H9 (cell line): ENCODE measurements around the gene RBFOX2. TPM values are rescaled to one million over a fixed set of nuclear protein-coding genes. Genes with fewer than 3 reads are reported as not detected.

Source experiments
- DNase-seq: peaks from one replicate; pipeline ENCODE4 v3.0.0-alpha.2; 2017
- H2AFZ ChIP-seq: one replicate; pipeline ENCODE4 v1.6.1; 2013; ENCODE audit warnings: mild to moderate bottlenecking, low read length, control low read depth, moderate library complexity
- H2AK5ac ChIP-seq: 2 replicates; pipeline ENCODE4 v1.6.1; 2013; ENCODE audit warnings: low read length, control low read depth, mixed read lengths; ENCODE audit not compliant: insufficient read length
- H2BK120ac ChIP-seq: one replicate; pipeline ENCODE4 v1.6.1; 2013; ENCODE audit warnings: low read depth, mild to moderate bottlenecking, low read length, control low read depth, inconsistent platforms; ENCODE audit not compliant: poor library complexity, severe bottlenecking
- H2BK12ac ChIP-seq: 2 replicates; pipeline ENCODE4 v1.6.1; 2013; ENCODE audit warnings: low read length, control low read depth, mixed read lengths, low read depth; ENCODE audit not compliant: insufficient read length
- H2BK15ac ChIP-seq: 2 replicates; pipeline ENCODE4 v1.6.1; 2013; ENCODE audit warnings: low read depth, low read length, control low read depth
- H2BK20ac ChIP-seq: one replicate; pipeline ENCODE4 v1.6.1; 2013; ENCODE audit warnings: low read depth, mild to moderate bottlenecking, low read length, control low read depth, inconsistent platforms; ENCODE audit not compliant: poor library complexity, severe bottlenecking
- H2BK5ac ChIP-seq: 2 replicates; pipeline ENCODE4 v1.6.1; 2013; ENCODE audit warnings: low read length, control low read depth, mixed read lengths; ENCODE audit not compliant: insufficient read length
- H3K14ac ChIP-seq: 2 replicates; pipeline ENCODE4 v1.6.1; 2013; ENCODE audit warnings: low read length, control low read depth; ENCODE audit not compliant: insufficient read depth
- H3K18ac ChIP-seq: 2 replicates; pipeline ENCODE4 v1.6.1; 2013; ENCODE audit warnings: low read depth, mild to moderate bottlenecking, mixed read lengths, low read length, control low read depth; ENCODE audit not compliant: insufficient read length
- H3K23ac ChIP-seq: 2 replicates; pipeline ENCODE4 v1.6.1; 2013; ENCODE audit warnings: low read length, control low read depth, mixed read lengths, low read depth; ENCODE audit not compliant: insufficient read length
- H3K23me2 ChIP-seq: 2 replicates; pipeline ENCODE4 v1.6.1; 2013; ENCODE audit warnings: low read depth, mild to moderate bottlenecking, mixed read lengths, low read length, control low read depth; ENCODE audit not compliant: insufficient read length, poor library complexity, severe bottlenecking
- H3K27ac ChIP-seq: 2 replicates; pipeline ENCODE4 v1.5.1; 2013; ENCODE audit warnings: low read length, control low read depth, mixed read lengths, low read depth; ENCODE audit not compliant: insufficient read length
- H3K27me3 ChIP-seq: 2 replicates; pipeline ENCODE4 v1.6.1; 2013; ENCODE audit warnings: low read length, control low read depth, inconsistent platforms; ENCODE audit not compliant: insufficient read depth
- H3K4ac ChIP-seq: 2 replicates; pipeline ENCODE4 v1.6.1; 2013; ENCODE audit warnings: low read depth, mild to moderate bottlenecking, control low read depth, inconsistent platforms, low read length, moderate library complexity
- H3K4me1 ChIP-seq: 2 replicates; pipeline ENCODE4 v1.6.1; 2013; ENCODE audit warnings: low read length, control low read depth, inconsistent platforms; ENCODE audit not compliant: insufficient read depth
- H3K4me2 ChIP-seq: 2 replicates; pipeline ENCODE4 v1.6.1; 2013; ENCODE audit warnings: low read length, control low read depth, mixed read lengths; ENCODE audit not compliant: insufficient read length, insufficient read depth
- H3K56ac ChIP-seq: 2 replicates; pipeline ENCODE4 v1.6.1; 2013; ENCODE audit warnings: low read depth, mild to moderate bottlenecking, mixed read lengths, low read length, control low read depth; ENCODE audit not compliant: insufficient read length
- H3K79me1 ChIP-seq: 2 replicates; pipeline ENCODE4 v1.6.1; 2013; ENCODE audit warnings: low read depth, mild to moderate bottlenecking, moderate library complexity, low read length, control low read depth, inconsistent platforms; ENCODE audit not compliant: insufficient read depth, poor library complexity, severe bottlenecking
- H3K79me2 ChIP-seq: 2 replicates; pipeline ENCODE4 v1.6.1; 2013; ENCODE audit warnings: low read length, control low read depth, inconsistent platforms; ENCODE audit not compliant: insufficient read depth
- H3K9ac ChIP-seq: 2 replicates; pipeline ENCODE4 v1.6.1; 2013; ENCODE audit warnings: low read length, control low read depth, mixed read lengths; ENCODE audit not compliant: insufficient read length; ENCODE audit errors: extremely low read depth
- H3K9me3 ChIP-seq: one replicate; pipeline ENCODE4 v1.6.1; 2013; ENCODE audit warnings: low read depth, low read length, inconsistent platforms; ENCODE audit not compliant: control insufficient read depth
- H3T11ph ChIP-seq: one replicate; pipeline ENCODE4 v1.6.1; 2013; ENCODE audit warnings: mild to moderate bottlenecking, low read length, control low read depth, inconsistent platforms
- H4K20me1 ChIP-seq: one replicate; pipeline ENCODE4 v1.6.1; 2013; ENCODE audit not compliant: control insufficient read depth, insufficient read length, insufficient read depth
- H4K5ac ChIP-seq: 2 replicates; pipeline ENCODE4 v1.6.1; 2013; ENCODE audit warnings: low read depth, mild to moderate bottlenecking, mixed read lengths, low read length, control low read depth; ENCODE audit not compliant: insufficient read length
- H4K8ac ChIP-seq: replicated peaks from 2 replicates; pipeline ENCODE4 v1.6.1; 2013; ENCODE audit warnings: low read length, control low read depth, mixed read lengths, low read depth; ENCODE audit not compliant: insufficient read length
- H4K91ac ChIP-seq: 2 replicates; pipeline ENCODE4 v1.6.1; 2013; ENCODE audit warnings: low read depth, mild to moderate bottlenecking, moderate library complexity, mixed read lengths, low read length, control low read depth; ENCODE audit not compliant: insufficient read length
- H3K27ac Mint-ChIP-seq, 3 experiments: 2 replicates in 2 of 3; 3 replicates in 1 of 3; pipeline ENCODE4 v1.8.0; 2020 to 2021; ENCODE audit warnings: mixed read lengths in 3 of 3, mild to moderate bottlenecking in 1 of 3, moderate library complexity in 1 of 3
- H3K27me3 Mint-ChIP-seq: 2 replicates; pipeline ENCODE4 v1.8.0; 2021; ENCODE audit warnings: low read depth, mild to moderate bottlenecking, moderate library complexity, mixed read lengths
- H3K36me3 Mint-ChIP-seq, 3 experiments: 2 replicates in 2 of 3; 3 replicates in 1 of 3; pipeline ENCODE4 v1.8.0; 2020 to 2021; ENCODE audit warnings: low read depth in 3 of 3, mixed read lengths in 3 of 3; ENCODE audit not compliant: insufficient read depth in 1 of 3
- H3K4me1 Mint-ChIP-seq, 2 experiments: 2 replicates each; pipeline ENCODE4 v1.8.0; 2020; ENCODE audit warnings: mixed read lengths in 2 of 2
- H3K4me3 Mint-ChIP-seq, 2 experiments: 2 replicates in 1 of 2; 3 replicates in 1 of 2; pipeline ENCODE4 v1.8.0; 2020 to 2021; ENCODE audit warnings: mild to moderate bottlenecking in 2 of 2, mixed read lengths in 2 of 2, moderate library complexity in 1 of 2
- H3K9me3 Mint-ChIP-seq, 2 experiments: 2 replicates in 1 of 2; 3 replicates in 1 of 2; pipeline ENCODE4 v1.8.0; 2020; ENCODE audit warnings: mild to moderate bottlenecking in 2 of 2, mixed read lengths in 2 of 2, moderate library complexity in 1 of 2
- CTCF ChIP-seq: fragments of 200-600 bp; sonication (generic); conservative IDR thresholded peaks from 3 replicates; pipeline ENCODE4 v1.8.0; 2021; ENCODE audit warnings: antibody characterized with exemption, mild to moderate bottlenecking
- WGBS: extraction: QIAGEN DNeasy Blood & Tissue Kit; methylation state at CpG from one replicate; pipeline ENCODE4 v1.1.7; 2013; ENCODE audit warnings: missing lambda C conversion rate, low lambda C conversion rate, mixed read lengths; ENCODE audit not compliant: insufficient read length; ENCODE audit errors: extremely low coverage; 5-methylcytosine and 5-hydroxymethylcytosine counted together
- total RNA-seq: library from RNA; stranded (reverse); gene quantifications from 2 replicates; pipeline ENCODE4 v1.2.1, GENCODE V29; 2021

RBFOX2 gene
- total RNA-seq, 1 experiment from 2014 or later = 84.7 TPM

- no peaks in the 10 kb centered on the region for H3K79me1 ChIP-seq
- peak; percentile 30 for DNase-seq
- H3K4ac ChIP-seq = no peak overlapping the region
- no peaks in the 10 kb centered on the region; the same call in 1 of the 2 replicates for H3K79me2 ChIP-seq
- Mint-ChIP-seq H3K9me3 (no peaks in the 10 kb centered on the region), H3K27ac (peak overlapping the region in 1 of 3 experiments; percentile 29; a peak in 1 of 7 replicates), H3K27me3 (no peaks in the 10 kb centered on the region), H3K4me1 (peaks cover 6 to 11% of the 10 kb centered on the region in 2 experiments; a peak in 1 of 4 replicates), H3K36me3 (0 out of 7 replicates have a peak, but pooled peaks cover 0 to 4% (median 0%) of the 10 kb centered on the region in 3 experiments), H3K4me3 (no peak overlapping the region)
- H4K5ac ChIP-seq = no peak overlapping the region
- no peak overlapping the region for H3K56ac ChIP-seq
- no peak overlapping the region for H2BK15ac ChIP-seq
- H2BK12ac ChIP-seq = no peak overlapping the region
- H4K8ac ChIP-seq = no peak overlapping the region
- TF ChIP-seq CTCF = no peak
- no peaks in the 10 kb centered on the region for H3K9me3 ChIP-seq
- H3K4me2 ChIP-seq = no peak overlapping the region
- no peak overlapping the region for H2AFZ ChIP-seq
- no peaks in the 10 kb centered on the region for H3K27me3 ChIP-seq
- H3K27ac ChIP-seq = no peak overlapping the region
- H4K91ac ChIP-seq = no peak overlapping the region
- H3K9ac ChIP-seq = no peak overlapping the region
- no peaks in the 10 kb centered on the region for H3K23me2 ChIP-seq
- no peak overlapping the region for H2BK20ac ChIP-seq
- no peak overlapping the region for H2AK5ac ChIP-seq
- H3K4me1 ChIP-seq = no peaks in the 10 kb centered on the region
- H3K18ac ChIP-seq = no peak overlapping the region
- H3K14ac ChIP-seq = no peak overlapping the region
- H3T11ph ChIP-seq = no peak overlapping the region
- no peak overlapping the region for H2BK120ac ChIP-seq
- WGBS = no CpG with 5 or more reads among the region's 2 CpGs
- H2BK5ac ChIP-seq = no peak overlapping the region
- no peaks in the 10 kb centered on the region for H4K20me1 ChIP-seq
- H3K23ac ChIP-seq = no peak overlapping the region
Measured at GRCh38 chr22:35950262-35950661, 78.4 kb downstream of the RBFOX2 start.
